HEK293 (cell line): ENCODE measurements around the gene USP46.

Experiments
- CTCF ChIA-PET: fragments of 350-600 bp; formaldehyde crosslinking; extraction: SDS; loops from one replicate; lab custom pipeline; 2021; ENCODE audit warnings: antibody characterized with exemption; lab: Yijun Ruan, JAX
- POLR2A ChIA-PET: fragments of 300-600 bp; formaldehyde crosslinking; extraction: SDS; loops from one replicate; lab custom pipeline; 2020; ENCODE audit warnings: antibody characterized with exemption, inconsistent platforms; lab: Yijun Ruan, JAX
- H3K27ac ChIP-seq: fragments of 200-500 bp; sonication (Bioruptor generic); 2 replicates; pipeline ENCODE4 v1.5.1; 2014; ENCODE audit warnings: low read depth, low read length, control low read depth, inconsistent platforms; ENCODE audit errors: extremely low read depth
- H3K36me3 ChIP-seq, 2 experiments: fragments of 200-500 bp in 1 of 2; sonication (Bioruptor generic) in 1 of 2; 1 replicate in 1 of 2; 2 replicates in 1 of 2; pipeline ENCODE4 v1.5.1; 2014 to 2017; ENCODE audit warnings: inconsistent platforms in 2 of 2, low read length in 2 of 2; ENCODE audit not compliant: control insufficient read depth in 2 of 2, insufficient read depth in 1 of 2
- H3K4me1 ChIP-seq: fragments of 200-500 bp; sonication (Bioruptor generic); 2 replicates; pipeline ENCODE4 v1.5.1; 2014; ENCODE audit warnings: mild to moderate bottlenecking, low read length, inconsistent platforms; ENCODE audit not compliant: control insufficient read depth, insufficient read depth
- H3K4me3 ChIP-seq: 2 replicates; pipeline ENCODE4 v1.5.1; 2011; ENCODE audit warnings: low read depth, mild to moderate bottlenecking, control low read depth, low read length, moderate library complexity
- H3K9me3 ChIP-seq: fragments of 200-500 bp; sonication (Bioruptor generic); 2 replicates; pipeline ENCODE4 v1.5.1; 2014; ENCODE audit warnings: low read depth, low read length, inconsistent platforms; ENCODE audit not compliant: control insufficient read depth, insufficient read depth
- ATF2 ChIP-seq: fragments of 450-650 bp; formaldehyde crosslinking; IDR thresholded peaks from 2 replicates; pipeline ENCODE4 v1.5.1; 2016; ENCODE audit warnings: missing biosample characterization, missing genetic modification characterization, low read depth
- FEZF1 ChIP-seq: fragments of 450-650 bp; formaldehyde crosslinking; IDR thresholded peaks from 2 replicates; pipeline ENCODE4 v1.5.1; 2016; ENCODE audit warnings: missing biosample characterization, missing genetic modification characterization
- GLIS2 ChIP-seq: fragments of 450-650 bp; formaldehyde crosslinking; IDR thresholded peaks from 2 replicates; pipeline ENCODE4 v1.5.1; 2016; ENCODE audit warnings: missing biosample characterization, missing genetic modification characterization
- HOXC10 ChIP-seq: sonication (generic); formaldehyde crosslinking; IDR thresholded peaks from 2 replicates; pipeline ENCODE4 v1.8.1; 2023; ENCODE audit warnings: mild to moderate bottlenecking, missing genetic modification reagents
- HOXD13 ChIP-seq: sonication (generic); formaldehyde crosslinking; IDR thresholded peaks from 2 replicates; pipeline ENCODE4 v1.8.0; 2022; ENCODE audit warnings: missing genetic modification reagents, borderline replicate concordance
- KLF10 ChIP-seq: fragments of 450-650 bp; IDR thresholded peaks from 2 replicates; pipeline ENCODE4 v1.5.1; 2018; ENCODE audit warnings: missing biosample characterization, mild to moderate bottlenecking, missing genetic modification characterization
- KLF8 ChIP-seq: fragments of 450-650 bp; formaldehyde crosslinking; IDR thresholded peaks from 2 replicates; pipeline ENCODE4 v1.5.1; 2016; ENCODE audit warnings: missing biosample characterization, missing genetic modification characterization
- MYNN ChIP-seq: fragments of 450-650 bp; formaldehyde crosslinking; IDR thresholded peaks from 2 replicates; pipeline ENCODE4 v1.5.1; 2016; ENCODE audit warnings: missing biosample characterization, missing genetic modification characterization, borderline replicate concordance
- OVOL3 ChIP-seq: fragments of 450-650 bp; formaldehyde crosslinking; IDR thresholded peaks from 2 replicates; pipeline ENCODE4 v1.5.1; 2016; ENCODE audit warnings: missing biosample characterization, missing genetic modification characterization
- PRDM1 ChIP-seq: fragments of 450-650 bp; formaldehyde crosslinking; IDR thresholded peaks from 2 replicates; pipeline ENCODE4; 2016; ENCODE audit warnings: missing biosample characterization, missing genetic modification characterization
- TRIM28 ChIP-seq: IDR thresholded peaks from 2 replicates; pipeline ENCODE4 v1.6.1; 2011; ENCODE audit warnings: low read length, control low read depth, borderline replicate concordance
- TSHZ1 ChIP-seq: fragments of 450-650 bp; formaldehyde crosslinking; IDR thresholded peaks from 2 replicates; pipeline ENCODE4 v1.5.1; 2016; ENCODE audit warnings: missing biosample characterization, missing genetic modification characterization, borderline replicate concordance
- ZFP41 ChIP-seq: fragments of 450-650 bp; formaldehyde crosslinking; IDR thresholded peaks from 2 replicates; pipeline ENCODE4 v1.5.1; 2016; ENCODE audit warnings: missing biosample characterization, missing genetic modification characterization, borderline replicate concordance
- ZNF138 ChIP-seq: fragments of 450-650 bp; formaldehyde crosslinking; IDR thresholded peaks from 2 replicates; pipeline ENCODE4 v1.5.1; 2016; ENCODE audit warnings: missing biosample characterization, missing genetic modification characterization, borderline replicate concordance
- ZNF157 ChIP-seq: fragments of 450-650 bp; formaldehyde crosslinking; IDR thresholded peaks from 2 replicates; pipeline ENCODE4 v1.5.1; 2016; ENCODE audit warnings: missing biosample characterization, missing genetic modification characterization
- ZNF266 ChIP-seq: fragments of 450-650 bp; formaldehyde crosslinking; IDR thresholded peaks from 2 replicates; pipeline ENCODE4 v1.5.1; 2016; ENCODE audit warnings: missing biosample characterization, missing genetic modification characterization, low read depth
- ZNF354C ChIP-seq: fragments of 450-650 bp; formaldehyde crosslinking; IDR thresholded peaks from 2 replicates; pipeline ENCODE4 v1.5.1; 2016; ENCODE audit warnings: missing biosample characterization, missing genetic modification characterization, low read depth, borderline replicate concordance
- ZNF391 ChIP-seq: fragments of 450-650 bp; formaldehyde crosslinking; IDR thresholded peaks from 2 replicates; pipeline ENCODE4 v1.5.1; 2016; ENCODE audit warnings: low read depth, missing biosample characterization, missing genetic modification characterization, borderline replicate concordance
- ZNF473 ChIP-seq: fragments of 450-650 bp; formaldehyde crosslinking; IDR thresholded peaks from 2 replicates; pipeline ENCODE4 v1.5.1; 2017; ENCODE audit warnings: missing biosample characterization, missing genetic modification characterization
- ZNF513 ChIP-seq: fragments of 450-650 bp; IDR thresholded peaks from 2 replicates; pipeline ENCODE4 v1.5.1; 2018; ENCODE audit warnings: missing biosample characterization, missing genetic modification characterization
- ZNF544 ChIP-seq: fragments of 450-650 bp; formaldehyde crosslinking; IDR thresholded peaks from 2 replicates; pipeline ENCODE4 v1.5.0; 2017; ENCODE audit warnings: missing biosample characterization, missing genetic modification characterization
- ZNF571 ChIP-seq: fragments of 450-650 bp; formaldehyde crosslinking; IDR thresholded peaks from 2 replicates; pipeline ENCODE4 v1.5.0; 2017; ENCODE audit warnings: missing biosample characterization, missing genetic modification characterization
- ZNF610 ChIP-seq: fragments of 450-650 bp; formaldehyde crosslinking; IDR thresholded peaks from 2 replicates; pipeline ENCODE4 v1.5.1; 2016; ENCODE audit warnings: missing biosample characterization, missing genetic modification characterization, borderline replicate concordance
- ZNF621 ChIP-seq: fragments of 450-650 bp; formaldehyde crosslinking; IDR thresholded peaks from 2 replicates; pipeline ENCODE4 v1.5.1; 2017; ENCODE audit warnings: missing biosample characterization, missing genetic modification characterization

Gene USP46

GRCh38 chr4:52611030-52611555 lies 48.0 kb downstream of the USP46 start:
- H3K9me3 ChIP-seq: no peaks in the 10 kb centered on the region
- H3K4me1 ChIP-seq: no peaks in the 10 kb centered on the region
- no peak overlapping the region for H3K4me3 ChIP-seq
- no peak overlapping the region for H3K27ac ChIP-seq
- POLR2A ChIA-PET: interaction anchor here (0.6 kb wide), 1 partner anchor 110 kb away, joined by 3 read pairs; no protein-coding TSS in a partner anchor
- peaks cover 0 to 52% of the 10 kb centered on the region in 2 experiments; a peak in 1 of 3 replicates for H3K36me3 ChIP-seq
- CTCF ChIA-PET: no interaction called here
- no peak for TF ChIP-seq TRIM28
- no peak for TF ChIP-seq OVOL3 (tag by site-specific recombination)
- no peak for TF ChIP-seq ZNF513 (tag by site-specific recombination)
- TF ChIP-seq HOXD13 (CRISPR knock-in tag): no peak
- TF ChIP-seq ZNF354C (tag by site-specific recombination): no peak
- TF ChIP-seq ZNF138: no peak
- TF ChIP-seq ZNF266: no peak
- TF ChIP-seq PRDM1 (tag by site-specific recombination): no peak
- TF ChIP-seq ZNF391 (tag by site-specific recombination): no peak
- TF ChIP-seq ZNF157 (tag by site-specific recombination): no peak
- no peak for TF ChIP-seq FEZF1 (tag by site-specific recombination)
- TF ChIP-seq ZNF544 (tag by site-specific recombination): no peak
- TF ChIP-seq ATF2 (tag by site-specific recombination): no peak
- TF ChIP-seq, all 188 proteins: peak for 0

GRCh38 chr4:52606726-52607125 lies 52.4 kb downstream of the USP46 start:
- CTCF ChIA-PET: no interaction called here
- peaks cover 0 to 63% of the 10 kb centered on the region in 2 experiments; a peak in 1 of 3 replicates for H3K36me3 ChIP-seq
- H3K4me3 ChIP-seq: no peak overlapping the region
- no peak for TF ChIP-seq KLF8 (tag by site-specific recombination)
- no peak for TF ChIP-seq ZFP41 (tag by site-specific recombination)
- TF ChIP-seq ZNF571 (tag by site-specific recombination): no peak
- TF ChIP-seq ZNF621 (tag by site-specific recombination): no peak
- no peak for TF ChIP-seq HOXC10 (CRISPR knock-in tag)
- no peak for TF ChIP-seq ZNF610 (tag by site-specific recombination)
- no peak for TF ChIP-seq GLIS2
- TF ChIP-seq TSHZ1 (tag by site-specific recombination): no peak
- no peak for TF ChIP-seq ZNF473
- TF ChIP-seq KLF10 (tag by site-specific recombination): no peak
- no peak for TF ChIP-seq MYNN (tag by site-specific recombination)
- TF ChIP-seq, all 188 proteins: peak for 0
- Histone ChIP-seq H3K4me1 (no peaks in the 10 kb centered on the region), H3K27ac (no peak overlapping the region), H3K9me3 (no peaks in the 10 kb centered on the region)
- POLR2A ChIA-PET: no interaction called here
